Osteoblast (primary cell): Measurements from ENCODE around the gene DDI2. TPM values are rescaled to one million over a fixed set of nuclear protein-coding genes. Genes with fewer than 3 reads are reported as not detected.

Source experiments
- DNase-seq: peaks from one replicate; pipeline ENCODE4 v3.0.0; 2011; ENCODE audit warnings: low spot score, mixed read lengths; ENCODE audit not compliant: insufficient read length; ENCODE audit errors: missing footprints
- H2AFZ ChIP-seq: 2 replicates; pipeline ENCODE4 v1.6.0; 2011; ENCODE audit warnings: mild to moderate bottlenecking, low read length
- H3K27ac ChIP-seq: 2 replicates; pipeline ENCODE4 v1.5.1; 2011; ENCODE audit warnings: mild to moderate bottlenecking, low read depth, low read length, moderate library complexity
- H3K27me3 ChIP-seq: 2 replicates; pipeline ENCODE4 v1.6.0; 2012; ENCODE audit warnings: mild to moderate bottlenecking, control low read depth, inconsistent platforms, low read length, moderate library complexity; ENCODE audit not compliant: insufficient read depth
- H3K36me3 ChIP-seq: 2 replicates; pipeline ENCODE4 v1.5.1; 2011; ENCODE audit warnings: mild to moderate bottlenecking, low read length, control low read depth, moderate library complexity; ENCODE audit not compliant: insufficient read depth
- H3K4me1 ChIP-seq: 2 replicates; pipeline ENCODE4 v1.5.1; 2011; ENCODE audit warnings: mild to moderate bottlenecking, low read length, control low read depth, moderate library complexity; ENCODE audit not compliant: insufficient read depth
- H3K4me2 ChIP-seq: 2 replicates; pipeline ENCODE4 v1.6.0; 2011; ENCODE audit warnings: mild to moderate bottlenecking, low read length; ENCODE audit not compliant: insufficient read depth
- H3K4me3 ChIP-seq: fragments of 200-600 bp; sonication (generic); 3 replicates; pipeline ENCODE4 v1.5.1; 2012; ENCODE audit warnings: mild to moderate bottlenecking, low read length, inconsistent platforms; ENCODE audit not compliant: insufficient read depth
- H3K79me2 ChIP-seq: 2 replicates; pipeline ENCODE4 v1.6.0; 2012; ENCODE audit warnings: mild to moderate bottlenecking, low read length, control low read depth, inconsistent platforms; ENCODE audit not compliant: insufficient read depth
- H3K9me3 ChIP-seq: 2 replicates; pipeline ENCODE4 v1.5.1; 2011; ENCODE audit warnings: low read depth, low read length, control low read depth
- H4K20me1 ChIP-seq: 2 replicates; pipeline ENCODE4 v1.6.0; 2012; ENCODE audit warnings: mild to moderate bottlenecking, low read length, control low read depth; ENCODE audit not compliant: insufficient read depth
- CTCF ChIP-seq: IDR thresholded peaks from 2 replicates; pipeline ENCODE4 v1.5.1; 2011; ENCODE audit warnings: mild to moderate bottlenecking, low read depth, low read length, moderate library complexity; ENCODE audit errors: extremely low read depth
- total RNA-seq: library from RNA; depleted of rRNA; stranded (reverse); fragments of >200 nt; gene quantifications from 2 replicates; pipeline ENCODE4 v1.2.3, GENCODE V29; 2012

Gene DDI2
- total RNA-seq, 1 donor = 29.3 TPM

DNA sequence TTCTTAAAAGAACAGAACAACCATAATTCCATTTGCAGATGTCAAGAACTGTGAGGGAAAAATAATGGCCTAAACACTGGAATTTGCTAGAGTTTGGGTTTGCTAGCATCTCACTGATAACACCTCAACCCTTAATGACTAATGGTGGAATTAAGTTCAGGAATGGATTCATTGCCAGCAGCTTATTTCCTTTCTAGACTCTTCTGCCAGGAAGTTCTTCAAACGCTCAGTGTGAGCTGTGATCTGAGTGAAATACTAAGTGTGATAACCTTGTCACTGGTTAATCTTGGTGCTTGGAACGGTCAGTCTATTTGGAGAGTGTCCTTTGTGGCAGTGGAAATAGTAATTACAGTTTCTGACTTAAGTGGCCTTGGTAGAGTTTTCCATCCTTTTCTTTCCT is 45.2 kb downstream of the DDI2 start:
- Histone ChIP-seq H3K4me1 (no peaks in the 10 kb centered on the region), H2AFZ (no peak overlapping the region), H3K27me3 (no peaks in the 10 kb centered on the region), H3K79me2 (no peaks in the 10 kb centered on the region), H4K20me1 (no peaks in the 10 kb centered on the region), H3K9me3 (no peaks in the 10 kb centered on the region), H3K27ac (no peak overlapping the region), H3K36me3 (peaks cover 31% of the 10 kb centered on the region), H3K4me2 (no peak overlapping the region), H3K4me3 (no peak overlapping the region)
- no peak for TF ChIP-seq CTCF
- no peak for DNase-seq

DNA sequence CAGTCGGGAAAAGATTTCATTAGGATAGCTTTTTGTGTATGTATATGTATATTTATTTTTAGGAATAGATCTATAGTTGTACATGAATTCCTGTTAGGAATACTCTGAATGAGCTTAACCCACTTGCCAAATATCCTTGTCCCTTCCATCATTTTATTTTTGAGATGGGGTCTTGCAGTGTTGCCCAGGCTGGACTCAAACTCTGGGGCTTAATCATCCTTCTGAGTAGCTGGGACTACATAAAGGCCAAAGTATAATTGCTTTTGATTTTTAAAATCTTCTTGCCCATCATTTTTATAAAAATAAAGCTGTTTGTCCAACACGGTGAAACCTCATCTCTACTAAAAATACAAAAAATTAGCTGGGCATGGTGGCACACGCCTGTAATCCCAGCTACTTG is 46.7 kb downstream of the DDI2 start:
- Histone ChIP-seq H3K4me3 (no peak overlapping the region), H3K79me2 (no peaks in the 10 kb centered on the region)
- no peak for DNase-seq

GRCh38 chr1:15667362-15667761 is 50.1 kb downstream of the DDI2 start:
- DNase-seq = no peak
- Histone ChIP-seq H3K9me3 (no peaks in the 10 kb centered on the region), H3K27me3 (no peaks in the 10 kb centered on the region), H4K20me1 (peaks cover 4% of the 10 kb centered on the region), H3K4me1 (no peaks in the 10 kb centered on the region), H3K79me2 (no peaks in the 10 kb centered on the region), H3K27ac (no peak overlapping the region), H3K36me3 (no peaks in the 10 kb centered on the region), H2AFZ (no peak overlapping the region), H3K4me3 (no peak overlapping the region), H3K4me2 (no peak overlapping the region)
- TF ChIP-seq CTCF = no peak

More for the DNA sequence above, 46.7 kb downstream of the DDI2 start:
- H3K4me1 ChIP-seq = no peaks in the 10 kb centered on the region
- no peak overlapping the region for H3K27ac ChIP-seq
- TF ChIP-seq CTCF = no peak
- H3K4me2 ChIP-seq = no peak overlapping the region
- H2AFZ ChIP-seq = no peak overlapping the region
- H3K36me3 ChIP-seq = peaks cover 27% of the 10 kb centered on the region
- H3K27me3 ChIP-seq = no peaks in the 10 kb centered on the region
- H4K20me1 ChIP-seq = no peaks in the 10 kb centered on the region
- H3K9me3 ChIP-seq = no peaks in the 10 kb centered on the region

- H3K27ac ChIP-seq = no peak overlapping the region
- no peaks in the 10 kb centered on the region for H3K79me2 ChIP-seq
- H4K20me1 ChIP-seq = peaks cover 4% of the 10 kb centered on the region
- no peaks in the 10 kb centered on the region for H3K9me3 ChIP-seq
- no peak overlapping the region for H3K4me2 ChIP-seq
- no peaks in the 10 kb centered on the region for H3K36me3 ChIP-seq
- TF ChIP-seq CTCF = no peak
- H3K27me3 ChIP-seq = no peaks in the 10 kb centered on the region
- no peak overlapping the region for H2AFZ ChIP-seq
- H3K4me1 ChIP-seq = no peaks in the 10 kb centered on the region
- no peak overlapping the region for H3K4me3 ChIP-seq
- DNase-seq = no peak
Measured at GRCh38 chr1:15668089-15668754, 51.0 kb downstream of the DDI2 start.
